GM12875 (cell line): ENCODE data around the gene OSBPL2.

ENCODE experiments used
- H3K4me3 ChIP-seq: one replicate; pipeline ENCODE4 v1.5.1; 2011; ENCODE audit warnings: low read depth, low read length, control low read depth
- TF ChIP-seq, protein P1 (sequence below): IDR thresholded peaks from 2 replicates; pipeline ENCODE4 v1.5.1; 2011; ENCODE audit warnings: low read depth, mild to moderate bottlenecking, control low read depth, inconsistent platforms, low read length, moderate library complexity, borderline replicate concordance; ENCODE audit not compliant: insufficient read depth

OSBPL2 gene

GRCh38 chr20:62228982-62229545 is 9.3 kb upstream of the OSBPL2 start:
- H3K4me3 ChIP-seq = no peak overlapping the region
- TF ChIP-seq, protein P1, sequence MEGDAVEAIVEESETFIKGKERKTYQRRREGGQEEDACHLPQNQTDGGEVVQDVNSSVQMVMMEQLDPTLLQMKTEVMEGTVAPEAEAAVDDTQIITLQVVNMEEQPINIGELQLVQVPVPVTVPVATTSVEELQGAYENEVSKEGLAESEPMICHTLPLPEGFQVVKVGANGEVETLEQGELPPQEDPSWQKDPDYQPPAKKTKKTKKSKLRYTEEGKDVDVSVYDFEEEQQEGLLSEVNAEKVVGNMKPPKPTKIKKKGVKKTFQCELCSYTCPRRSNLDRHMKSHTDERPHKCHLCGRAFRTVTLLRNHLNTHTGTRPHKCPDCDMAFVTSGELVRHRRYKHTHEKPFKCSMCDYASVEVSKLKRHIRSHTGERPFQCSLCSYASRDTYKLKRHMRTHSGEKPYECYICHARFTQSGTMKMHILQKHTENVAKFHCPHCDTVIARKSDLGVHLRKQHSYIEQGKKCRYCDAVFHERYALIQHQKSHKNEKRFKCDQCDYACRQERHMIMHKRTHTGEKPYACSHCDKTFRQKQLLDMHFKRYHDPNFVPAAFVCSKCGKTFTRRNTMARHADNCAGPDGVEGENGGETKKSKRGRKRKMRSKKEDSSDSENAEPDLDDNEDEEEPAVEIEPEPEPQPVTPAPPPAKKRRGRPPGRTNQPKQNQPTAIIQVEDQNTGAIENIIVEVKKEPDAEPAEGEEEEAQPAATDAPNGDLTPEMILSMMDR = no peak

DNA sequence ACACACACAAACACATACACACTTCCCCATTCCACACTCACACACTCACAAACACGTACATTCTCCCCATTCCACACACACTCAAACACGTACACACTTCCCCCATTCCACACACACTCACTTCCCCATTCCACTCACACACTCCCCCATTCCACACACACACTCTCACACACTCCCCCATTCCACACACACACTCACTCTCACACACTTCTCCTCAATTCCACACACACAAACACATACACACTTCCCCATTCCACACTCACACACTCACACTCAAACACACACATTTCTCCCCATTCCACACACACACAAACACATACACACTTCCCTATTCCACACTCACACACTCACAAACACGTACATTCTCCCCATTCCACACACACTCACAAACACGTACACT is 8.7 kb upstream of the OSBPL2 start:
- TF ChIP-seq, protein P1 = no peak

GRCh38 chr20:62230276-62230675 is 8.0 kb upstream of the OSBPL2 start:
- TF ChIP-seq, protein P1 = no peak
- H3K4me3 ChIP-seq = no peak overlapping the region

More for the DNA sequence above, 8.7 kb upstream of the OSBPL2 start:
- no peak overlapping the region for H3K4me3 ChIP-seq

DNA sequence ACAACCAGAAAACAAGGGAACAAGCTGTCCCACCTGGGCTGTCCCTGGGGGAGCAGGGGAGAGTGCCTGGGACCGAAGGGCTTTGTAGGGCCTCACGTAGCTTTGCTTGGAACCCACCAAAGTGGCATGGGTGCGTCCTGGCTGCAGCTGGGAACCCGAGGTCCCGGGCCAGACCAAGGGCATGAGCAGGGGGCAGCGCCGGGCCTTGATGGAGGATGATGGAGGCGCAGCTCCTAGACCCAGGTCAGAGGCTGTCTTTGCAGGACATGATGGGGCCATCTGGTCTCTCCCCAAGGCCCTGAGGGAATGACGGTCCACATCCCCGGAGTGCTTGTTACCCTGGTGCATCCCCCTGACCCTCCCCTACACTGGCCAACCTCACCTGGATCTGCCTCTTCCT is 7.6 kb upstream of the OSBPL2 start:
- no peak overlapping the region for H3K4me3 ChIP-seq
- TF ChIP-seq, protein P1 = no peak

- H3K4me3 ChIP-seq = no peak overlapping the region
- TF ChIP-seq, protein P1 = no peak
Observed at GRCh38 chr20:62231292-62231691, 7.0 kb upstream of the OSBPL2 start.

DNA sequence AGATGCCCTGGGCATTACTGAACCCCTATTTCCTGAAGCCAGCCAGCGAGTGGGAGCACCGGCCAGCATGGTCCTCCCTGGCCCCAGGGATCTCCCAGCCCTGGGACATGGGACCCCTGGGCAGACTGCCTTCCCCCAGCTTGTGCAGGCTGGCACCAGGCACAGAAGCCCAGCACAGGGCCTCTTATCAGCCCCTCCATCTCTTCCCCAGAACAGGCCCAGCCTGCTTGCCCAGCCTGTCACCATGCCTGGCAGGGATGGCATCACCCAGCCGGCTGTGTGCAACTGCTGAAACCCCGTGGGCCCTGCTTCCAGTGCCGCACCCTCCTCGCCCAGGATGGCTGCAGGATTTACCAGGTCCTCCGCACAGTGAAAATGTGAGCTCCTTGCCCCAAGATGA is 6.1 kb upstream of the OSBPL2 start:
- TF ChIP-seq, protein P1 = no peak
- no peak overlapping the region for H3K4me3 ChIP-seq

- TF ChIP-seq, protein P1 = no peak
Observed at GRCh38 chr20:62232770-62233645, 5.3 kb upstream of the OSBPL2 start.

More at GRCh38 chr20:62232770-62233645, 5.3 kb upstream of the OSBPL2 start:
- no peak overlapping the region for H3K4me3 ChIP-seq
